HuH-7.5 (cell line): ENCODE measurements around the gene ANTXRL.
"Not testable (repeated sequence)": the region's sequence is repeated elsewhere in the genome, so short reads cannot be mapped to it uniquely, and the experiment has no call there.

Experiments
- DNase-seq: peaks from one replicate; pipeline ENCODE4 v3.0.0; 2011; ENCODE audit warnings: low spot score

The ANTXRL gene

DNA sequence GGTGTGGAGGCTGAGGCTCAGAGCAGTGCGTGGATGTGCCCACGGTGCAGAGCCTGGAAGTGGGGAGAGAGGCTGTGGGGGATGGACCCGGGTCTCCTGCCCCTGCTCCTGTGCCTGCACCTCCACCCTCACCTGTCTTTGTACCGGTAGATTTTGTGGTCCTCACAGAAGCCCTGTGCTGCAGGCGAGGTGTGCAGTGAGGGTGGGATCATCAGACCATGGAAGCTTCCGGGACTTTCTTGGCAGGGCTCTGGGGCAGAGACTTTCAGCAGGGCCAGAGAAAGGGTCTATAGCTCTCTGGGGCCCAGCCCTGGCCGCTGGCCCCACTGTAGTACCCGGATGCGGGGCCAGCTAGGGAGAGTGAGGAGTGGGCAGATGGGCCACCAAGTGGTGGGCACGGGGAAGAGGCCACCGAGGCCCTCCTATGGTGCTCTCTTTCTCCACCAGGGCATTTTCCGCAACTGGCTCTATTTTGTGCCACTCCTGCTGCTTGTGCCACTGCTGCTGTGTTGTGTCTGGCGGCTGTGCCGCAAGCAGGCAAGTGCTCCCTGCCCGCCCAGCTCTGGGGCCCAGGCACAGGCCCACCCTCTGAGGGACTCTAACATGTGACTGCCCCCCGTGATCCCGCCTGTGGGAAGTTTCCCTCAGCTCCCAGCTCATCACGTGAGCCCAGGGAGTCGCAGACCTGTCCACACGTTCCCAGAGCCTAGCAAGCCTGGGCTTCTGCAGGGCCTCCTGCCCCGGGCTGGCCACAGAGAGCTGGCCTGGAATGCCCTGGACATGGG lies 22.1 kb downstream of the ANTXRL start:
- no peak for DNase-seq

DNA sequence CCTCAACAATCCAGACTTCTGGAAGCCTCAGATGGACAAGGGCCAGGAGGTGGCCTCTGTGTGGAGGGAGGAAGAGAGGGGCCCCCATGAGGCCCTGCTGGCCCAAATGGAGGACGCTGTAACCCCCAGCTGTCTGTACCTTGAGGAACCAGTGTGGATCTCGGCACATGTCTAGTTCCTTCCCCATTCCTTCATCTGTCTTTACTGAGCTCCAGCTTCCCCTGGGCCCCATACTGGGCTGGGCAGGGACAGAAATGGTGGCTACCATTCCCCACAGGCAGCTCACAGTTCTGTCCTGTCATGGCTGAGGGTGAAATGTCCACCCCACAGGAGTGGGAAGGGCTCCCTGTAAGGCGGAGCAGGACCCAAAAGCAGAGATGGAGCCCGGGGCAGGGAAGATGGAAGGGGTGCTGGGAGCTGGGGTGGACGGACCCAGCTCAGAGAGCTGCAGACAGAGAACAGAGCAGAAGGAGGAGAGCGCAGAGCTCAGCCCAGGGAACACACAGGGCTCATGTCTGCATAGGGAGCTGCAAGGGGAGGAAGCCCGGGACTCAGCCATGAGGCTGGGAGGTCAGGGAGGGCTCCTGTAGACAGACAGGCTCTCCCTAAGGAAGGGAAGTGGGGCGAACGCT lies 22.8 kb downstream of the ANTXRL start:
- DNase-seq, result no peak

- no peak for DNase-seq
These were observed 23.3 kb downstream of the ANTXRL start for GRCh38 chr10:46310143-46310514.

DNA sequence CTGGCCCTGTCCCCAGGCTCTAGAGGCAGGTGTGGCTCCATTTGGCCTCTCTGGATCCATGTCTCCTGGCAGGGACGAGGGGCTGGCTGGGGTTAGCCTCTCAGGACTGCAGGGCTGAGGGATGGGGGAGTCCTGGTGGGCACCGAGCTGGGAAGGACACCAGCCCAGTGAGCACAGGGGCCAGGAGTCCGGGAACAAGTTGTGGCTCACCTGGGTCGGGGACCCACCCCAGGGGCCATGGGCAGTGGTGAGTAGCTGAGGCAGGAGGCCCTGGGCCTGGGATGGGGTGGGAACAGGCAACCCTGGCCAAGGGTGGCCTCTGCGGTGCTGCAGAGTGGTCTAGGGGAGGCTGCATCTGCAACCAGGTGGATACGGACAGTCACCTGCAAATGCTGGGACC lies 24.1 kb downstream of the ANTXRL start:
- no peak for DNase-seq

- DNase-seq, result no peak
These were observed 24.7 kb downstream of the ANTXRL start for GRCh38 chr10:46311501-46311951.

- DNase-seq, result not testable (repeated sequence)
These were observed 25.2 kb downstream of the ANTXRL start for GRCh38 chr10:46311961-46312431.

- DNase-seq, result no peak
These were observed 26.2 kb downstream of the ANTXRL start for GRCh38 chr10:46312953-46313352.

- DNase-seq, result no peak
These were observed 27.3 kb downstream of the ANTXRL start for GRCh38 chr10:46314071-46314470.

- DNase-seq, result not testable (repeated sequence)
These were observed 28.5 kb downstream of the ANTXRL start for GRCh38 chr10:46315071-46315860.

DNA sequence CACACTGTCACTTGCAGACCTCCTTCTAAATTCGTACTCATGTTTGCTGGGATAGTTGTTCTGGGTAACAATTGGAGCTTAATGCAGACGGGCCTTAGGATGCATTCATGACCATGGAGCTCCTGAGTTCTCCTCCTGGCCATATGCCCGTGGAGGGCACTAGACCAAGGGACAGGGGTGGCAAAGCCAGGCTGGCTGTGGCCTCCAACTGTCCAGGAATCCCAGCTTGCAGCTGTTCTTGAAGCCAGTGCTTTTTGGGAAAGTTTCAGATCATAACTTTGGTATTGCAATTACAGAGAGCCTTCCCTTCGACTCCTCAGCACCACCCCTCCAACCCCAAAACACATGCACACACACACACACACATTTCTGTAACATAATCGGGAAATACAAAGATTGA lies 30.6 kb downstream of the ANTXRL start:
- no peak for DNase-seq

DNA sequence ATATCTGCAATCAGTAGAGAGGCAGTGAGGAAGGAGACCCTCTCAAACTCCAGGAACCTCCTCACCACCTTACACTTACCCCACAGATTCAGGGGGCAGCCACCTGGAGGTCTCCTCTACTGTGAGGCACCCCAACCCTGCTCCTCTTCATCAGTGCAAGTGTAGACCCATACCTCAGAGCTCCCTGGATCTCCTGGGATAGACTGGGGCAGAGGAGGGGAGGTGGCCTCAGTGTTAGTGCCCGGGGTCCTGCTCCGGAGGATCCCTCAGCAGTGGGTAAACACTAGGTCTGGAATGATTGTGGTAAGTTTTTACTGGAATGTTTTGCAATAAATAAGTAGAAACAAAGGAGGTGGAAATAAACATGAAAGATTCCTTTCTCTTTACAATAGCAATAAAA lies 31.1 kb downstream of the ANTXRL start:
- no peak for DNase-seq

GRCh38 chr10:46318799-46319198 lies 32.0 kb downstream of the ANTXRL start:
- no peak for DNase-seq

- no peak for DNase-seq
These were observed 32.6 kb downstream of the ANTXRL start for GRCh38 chr10:46319389-46319788.

GRCh38 chr10:46321770-46322169 lies 35.0 kb downstream of the ANTXRL start:
- no peak for DNase-seq

DNA sequence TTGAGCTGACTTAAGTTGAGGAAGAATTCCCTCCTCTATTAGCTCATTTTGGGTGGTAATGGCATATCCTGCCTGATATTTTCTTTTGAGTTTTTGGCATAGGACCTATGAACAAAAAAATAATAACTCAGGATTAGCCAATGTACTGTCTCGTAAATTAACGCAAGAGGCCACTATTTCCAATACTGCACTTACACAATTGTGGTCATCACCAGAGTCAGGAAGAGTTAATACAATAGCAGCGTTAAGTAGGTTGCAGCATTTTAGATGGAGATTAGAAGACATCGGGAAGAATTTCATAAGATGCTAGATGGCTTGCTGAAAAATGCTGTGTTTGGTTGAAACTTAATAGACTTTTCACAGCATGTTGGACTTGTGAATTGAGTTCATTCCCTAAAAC lies 36.4 kb downstream of the ANTXRL start:
- DNase-seq, result no peak

- DNase-seq, result no peak
These were observed 38.2 kb downstream of the ANTXRL start for GRCh38 chr10:46325021-46325420.

- DNase-seq, result no peak
These were observed 39.3 kb downstream of the ANTXRL start for GRCh38 chr10:46326066-46326465.

- DNase-seq, result no peak
These were observed 40.2 kb downstream of the ANTXRL start for GRCh38 chr10:46326971-46327370.

DNA sequence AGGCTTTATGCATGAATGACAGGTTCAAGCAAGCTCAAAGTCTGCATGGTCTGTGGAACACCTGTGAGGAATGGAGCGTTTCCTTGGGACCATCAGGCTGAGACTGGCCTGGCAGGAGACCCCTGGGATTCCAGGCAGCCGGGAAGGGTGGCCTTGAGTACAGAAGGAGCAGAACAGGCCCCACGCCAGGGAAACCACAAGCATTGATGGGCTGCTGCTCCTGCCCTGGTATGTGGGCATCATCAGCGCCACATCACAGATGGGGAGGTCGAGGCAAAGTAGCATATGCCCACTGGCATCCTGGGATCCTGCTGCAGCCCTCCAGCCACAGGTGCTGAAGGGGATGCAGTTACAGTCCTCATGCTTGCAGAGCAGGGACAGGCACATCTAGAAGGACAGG lies 40.9 kb downstream of the ANTXRL start:
- no peak for DNase-seq

GRCh38 chr10:46328853-46329689 lies 42.3 kb downstream of the ANTXRL start:
- DNase-seq, result no peak

- no peak for DNase-seq
These were observed 42.9 kb downstream of the ANTXRL start for GRCh38 chr10:46329690-46330016.

DNA sequence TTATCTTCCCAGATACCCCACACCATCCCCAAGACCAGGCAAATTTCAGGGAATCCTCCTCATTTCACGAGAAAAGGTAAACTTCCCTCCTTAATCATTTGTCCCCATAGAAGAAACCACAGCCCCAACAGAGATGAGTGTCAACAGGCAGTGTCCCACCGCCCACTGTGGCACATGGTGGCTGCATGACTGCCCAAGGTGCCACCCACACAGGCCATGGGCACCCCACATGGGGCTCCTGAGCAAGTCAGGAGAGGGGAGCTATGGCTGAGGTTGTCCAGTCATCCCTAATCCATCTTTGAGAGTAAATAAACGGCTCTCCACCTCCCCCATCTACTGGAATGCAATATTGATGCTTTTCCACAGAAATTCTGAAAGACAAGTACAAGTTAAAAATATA lies 44.1 kb downstream of the ANTXRL start:
- no peak for DNase-seq
